ENCODE data around the gene LDB3. TPM values are rescaled to one million over a fixed set of nuclear protein-coding genes. Genes with fewer than 3 reads are reported as not detected.

Gene LDB3
- total and polyA plus RNA-seq, 9 of the 15 experiments (the other 6 are each of a cell fraction or from before 2014, with no cell fraction given), result 0.03 TPM; not detected in 8

GRCh38 chr10:86693721-86694369, 25.5 kb downstream of the LDB3 start (continued):
- 0 out of 4 replicates have a peak, but pooled peaks of 1 of the 2 experiments have one; percentile 25 for TF ChIP-seq MAZ (CRISPR knock-in tag; conservative IDR thresholded peaks at IDR 0.05 in 1 of 2, IDR thresholded peaks at IDR 0.05 in 1 of 2)
- TF ChIP-seq REST (IDR thresholded peaks at IDR 0.05; ENCODE audit: borderline replicate concordance), result peak; percentile 47; the same call in 1 of the 2 replicates
- no peak for TF ChIP-seq REST (CRISPR knock-in tag; IDR thresholded peaks at IDR 0.05; ENCODE audit: low read depth)
- TF ChIP-seq OTX1 (CRISPR knock-in tag; IDR thresholded peaks at IDR 0.05), result no peak
- TF ChIP-seq SMC3 (conservative IDR thresholded peaks at IDR 0.05; ENCODE audit: insufficient read depth, low read depth, low read length), result peak; percentile 68
- 0 out of 2 replicates have a peak, but pooled peaks have one; percentile 21 for TF ChIP-seq TCF3 (CRISPR knock-in tag; IDR thresholded peaks at IDR 0.05)
- no peak for TF ChIP-seq HNRNPL (IDR thresholded peaks at IDR 0.05; ENCODE audit: low read depth, low read length)
- TF ChIP-seq LCOR (CRISPR knock-in tag; IDR thresholded peaks at IDR 0.05), result no peak
- no peak for TF ChIP-seq HCFC1 (IDR thresholded peaks at IDR 0.05; ENCODE audit: low read depth, low read length)
- TF ChIP-seq, protein P1, sequence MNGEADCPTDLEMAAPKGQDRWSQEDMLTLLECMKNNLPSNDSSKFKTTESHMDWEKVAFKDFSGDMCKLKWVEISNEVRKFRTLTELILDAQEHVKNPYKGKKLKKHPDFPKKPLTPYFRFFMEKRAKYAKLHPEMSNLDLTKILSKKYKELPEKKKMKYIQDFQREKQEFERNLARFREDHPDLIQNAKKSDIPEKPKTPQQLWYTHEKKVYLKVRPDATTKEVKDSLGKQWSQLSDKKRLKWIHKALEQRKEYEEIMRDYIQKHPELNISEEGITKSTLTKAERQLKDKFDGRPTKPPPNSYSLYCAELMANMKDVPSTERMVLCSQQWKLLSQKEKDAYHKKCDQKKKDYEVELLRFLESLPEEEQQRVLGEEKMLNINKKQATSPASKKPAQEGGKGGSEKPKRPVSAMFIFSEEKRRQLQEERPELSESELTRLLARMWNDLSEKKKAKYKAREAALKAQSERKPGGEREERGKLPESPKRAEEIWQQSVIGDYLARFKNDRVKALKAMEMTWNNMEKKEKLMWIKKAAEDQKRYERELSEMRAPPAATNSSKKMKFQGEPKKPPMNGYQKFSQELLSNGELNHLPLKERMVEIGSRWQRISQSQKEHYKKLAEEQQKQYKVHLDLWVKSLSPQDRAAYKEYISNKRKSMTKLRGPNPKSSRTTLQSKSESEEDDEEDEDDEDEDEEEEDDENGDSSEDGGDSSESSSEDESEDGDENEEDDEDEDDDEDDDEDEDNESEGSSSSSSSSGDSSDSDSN (IDR thresholded peaks at IDR 0.05; ENCODE audit: borderline replicate concordance in 1 of 2, low read depth in 2 of 2, low read length in 2 of 2), result no peak
- no peak for TF ChIP-seq MCM5 (IDR thresholded peaks at IDR 0.05; ENCODE audit: low read depth)
- TF ChIP-seq ZBTB12 (CRISPR knock-in tag; IDR thresholded peaks at IDR 0.05), result no peak
- TF ChIP-seq ZNF311 (CRISPR knock-in tag; IDR thresholded peaks at IDR 0.05), result no peak
- TF ChIP-seq ZNF324 (CRISPR knock-in tag; IDR thresholded peaks at IDR 0.05), result no peak
- TF ChIP-seq RB1 (IDR thresholded peaks at IDR 0.05; ENCODE audit: low read depth), result 0 out of 2 replicates have a peak, but pooled peaks have one; percentile 19
